Gastrocnemius medialis (tissue), 4 donors: ENCODE data around the gene POLR2H. TPM values are rescaled to one million over a fixed set of nuclear protein-coding genes. Genes with fewer than 3 reads are reported as not detected.

ENCODE experiments used
- ATAC-seq, 2 donors: fragments of 150-250 bp; one replicate each; pipeline ENCODE4 v1.9.1; 2016
- DNase-seq, 2 donors: peaks; one replicate each; pipeline ENCODE4 v3.0.0-alpha.2; 2019
- H3K27ac ChIP-seq, 4 donors: fragments of 200-600 bp; sonication (generic); 1 replicate in 1 of 4; 2 replicates in 3 of 4; pipeline ENCODE4 v1.5.1; 2016 to 2018; ENCODE audit warnings: mild to moderate bottlenecking in 2 of 4, moderate library complexity in 1 of 4
- H3K27me3 ChIP-seq, 3 donors: fragments of 200-600 bp; sonication (generic) in 2 of 3; 1 replicate in 1 of 3; 2 replicates in 2 of 3; pipeline versions ENCODE4 v1.5.1 to v1.6.0; 2016 to 2019; ENCODE audit warnings: mild to moderate bottlenecking in 1 of 3, moderate library complexity in 1 of 3
- H3K36me3 ChIP-seq, 2 donors: fragments of 200-600 bp; sonication (generic) in 1 of 2; one replicate each; pipeline ENCODE4 v1.5.1; 2017 to 2018
- H3K4me1 ChIP-seq, 2 donors: fragments of 200-600 bp; sonication (generic) in 1 of 2; one replicate each; pipeline ENCODE4 v1.5.1; 2016 to 2017; ENCODE audit warnings: mild to moderate bottlenecking in 2 of 2
- H3K4me3 ChIP-seq, 4 donors: fragments of 200-600 bp; sonication (generic) in 3 of 4; 1 replicate in 1 of 4; 2 replicates in 3 of 4; pipeline ENCODE4 v1.5.1; 2016 to 2019; ENCODE audit warnings: mild to moderate bottlenecking in 2 of 4
- H3K9me3 ChIP-seq, 3 donors: fragments of 200-600 bp; sonication (generic) in 2 of 3; 1 replicate in 1 of 3; 2 replicates in 2 of 3; pipeline ENCODE4 v1.5.1; 2016 to 2019
- CTCF ChIP-seq, 5 experiments: fragments of 450-650 bp in 3 of 5; fragments of 200-600 bp in 2 of 5; sonication (generic) in 2 of 5; IDR thresholded peaks in 4 of 5; conservative IDR thresholded peaks in 1 of 5; 1 replicate in 4 of 5; 2 replicates in 1 of 5; pipeline ENCODE4 v1.5.1; 2016 to 2019; ENCODE audit warnings: antibody characterized with exemption in 5 of 5, mild to moderate bottlenecking in 3 of 5, moderate library complexity in 3 of 5
- POLR2A ChIP-seq, 2 donors: fragments of 450-650 bp; IDR thresholded peaks; one replicate each; pipeline ENCODE4 v1.6.1; 2017; ENCODE audit warnings: antibody characterized with exemption in 2 of 2, mild to moderate bottlenecking in 2 of 2, moderate library complexity in 2 of 2
- in situ Hi-C, 4 donors: fragments of 200-750 bp; cut with MboI; loops; one replicate each; pipeline versions ENCODE4 v1.15.0 to v1.8.0; 2017; ENCODE audit warnings: low sequenced_read_pairs in 4 of 4
- intact Hi-C: fragments of 100-400 bp; cut with DNase I; formaldehyde crosslinking; loops from one replicate; pipeline ENCODE4 v1.15.1; 2023; ENCODE audit warnings: low total_unique reads
- total RNA-seq, 4 donors: library from RNA; depleted of rRNA; stranded (reverse); fragments of >200 nt; gene quantifications; one replicate each; pipeline versions ENCODE4 v1.1.0 to v1.2.3, GENCODE V29; 2016

The POLR2H gene
- total RNA-seq, 4 donors from 2014 or later, result 45.5 to 87.7 (median 53.0) TPM

GRCh38 chr3:184351511-184352148, 9.9 kb upstream of the POLR2H start:
- intact Hi-C loops, result no loop called here
- no peak for DNase-seq
- in situ Hi-C loops, result loop anchor here in 3 of 4 donors (25.0 kb wide), 3 partner anchors 411 to 461 kb away; partner anchors contain the start of gene VPS8 (in 1 of the 3)
- H3K27ac ChIP-seq, result no peak overlapping the region
- H3K4me1 ChIP-seq, result no peaks in the 10 kb centered on the region
- no peaks in the 10 kb centered on the region for H3K27me3 ChIP-seq
- H3K4me3 ChIP-seq, result no peak overlapping the region
- H3K36me3 ChIP-seq, result no peaks in the 10 kb centered on the region
- no peak for ATAC-seq
- TF ChIP-seq POLR2A (IDR thresholded peaks at IDR 0.05), result no peak
- TF ChIP-seq CTCF (IDR thresholded peaks at IDR 0.05 in 4 of 5, conservative IDR thresholded peaks at IDR 0.05 in 1 of 5), result no peak
- H3K9me3 ChIP-seq, result no peaks in the 10 kb centered on the region

- H3K27ac ChIP-seq, result no peak overlapping the region
- TF ChIP-seq POLR2A (IDR thresholded peaks at IDR 0.05), result no peak
- no peak for TF ChIP-seq CTCF (IDR thresholded peaks at IDR 0.05 in 4 of 5, conservative IDR thresholded peaks at IDR 0.05 in 1 of 5)
- no peak overlapping the region for H3K4me3 ChIP-seq
- DNase-seq (no peak), ATAC-seq (no peak)
- no peaks in the 10 kb centered on the region for H3K4me1 ChIP-seq
- no peaks in the 10 kb centered on the region for H3K27me3 ChIP-seq
- no peaks in the 10 kb centered on the region for H3K9me3 ChIP-seq
- intact Hi-C loops, result no loop called here
- in situ Hi-C loops, result loop anchor here in 3 of 4 donors (25.0 kb wide), 3 partner anchors 410 to 460 kb away; partner anchors contain the start of gene VPS8 (in 1 of the 3)
- no peaks in the 10 kb centered on the region for H3K36me3 ChIP-seq
Measured at GRCh38 chr3:184352149-184352785, 9.2 kb upstream of the POLR2H start.

- no peak overlapping the region for H3K4me3 ChIP-seq
- intact Hi-C loops, result no loop called here
- H3K9me3 ChIP-seq, result no peaks in the 10 kb centered on the region
- TF ChIP-seq CTCF (IDR thresholded peaks at IDR 0.05 in 4 of 5, conservative IDR thresholded peaks at IDR 0.05 in 1 of 5), result no peak
- TF ChIP-seq POLR2A (IDR thresholded peaks at IDR 0.05), result no peak
- no peaks in the 10 kb centered on the region for H3K36me3 ChIP-seq
- H3K27ac ChIP-seq, result no peak overlapping the region
- DNase-seq, result no peak
- no peaks in the 10 kb centered on the region for H3K27me3 ChIP-seq
- in situ Hi-C loops, result loop anchor here in 3 of 4 donors (25.0 kb wide), 3 partner anchors 409 to 459 kb away; partner anchors contain the start of gene VPS8 (in 1 of the 3)
- no peaks in the 10 kb centered on the region for H3K4me1 ChIP-seq
- ATAC-seq, result no peak
Measured at GRCh38 chr3:184352897-184353545, 8.5 kb upstream of the POLR2H start.

GRCh38 chr3:184353546-184353941, 8.0 kb upstream of the POLR2H start:
- TF ChIP-seq CTCF (IDR thresholded peaks at IDR 0.05 in 4 of 5, conservative IDR thresholded peaks at IDR 0.05 in 1 of 5) (no peak), POLR2A (IDR thresholded peaks at IDR 0.05) (no peak)
- ATAC-seq (no peak), DNase-seq (no peak)
- intact Hi-C loops, result no loop called here
- Histone ChIP-seq H3K9me3 (no peaks in the 10 kb centered on the region), H3K36me3 (no peaks in the 10 kb centered on the region), H3K4me1 (no peaks in the 10 kb centered on the region), H3K27ac (no peak overlapping the region), H3K27me3 (no peaks in the 10 kb centered on the region), H3K4me3 (no peak overlapping the region)
- in situ Hi-C loops, result loop anchor here in 3 of 4 donors (25.0 kb wide), 3 partner anchors 409 to 459 kb away; partner anchors contain the start of gene VPS8 (in 1 of the 3)
